Measurements from ENCODE around the gene ELANE.

ELANE gene

DNA sequence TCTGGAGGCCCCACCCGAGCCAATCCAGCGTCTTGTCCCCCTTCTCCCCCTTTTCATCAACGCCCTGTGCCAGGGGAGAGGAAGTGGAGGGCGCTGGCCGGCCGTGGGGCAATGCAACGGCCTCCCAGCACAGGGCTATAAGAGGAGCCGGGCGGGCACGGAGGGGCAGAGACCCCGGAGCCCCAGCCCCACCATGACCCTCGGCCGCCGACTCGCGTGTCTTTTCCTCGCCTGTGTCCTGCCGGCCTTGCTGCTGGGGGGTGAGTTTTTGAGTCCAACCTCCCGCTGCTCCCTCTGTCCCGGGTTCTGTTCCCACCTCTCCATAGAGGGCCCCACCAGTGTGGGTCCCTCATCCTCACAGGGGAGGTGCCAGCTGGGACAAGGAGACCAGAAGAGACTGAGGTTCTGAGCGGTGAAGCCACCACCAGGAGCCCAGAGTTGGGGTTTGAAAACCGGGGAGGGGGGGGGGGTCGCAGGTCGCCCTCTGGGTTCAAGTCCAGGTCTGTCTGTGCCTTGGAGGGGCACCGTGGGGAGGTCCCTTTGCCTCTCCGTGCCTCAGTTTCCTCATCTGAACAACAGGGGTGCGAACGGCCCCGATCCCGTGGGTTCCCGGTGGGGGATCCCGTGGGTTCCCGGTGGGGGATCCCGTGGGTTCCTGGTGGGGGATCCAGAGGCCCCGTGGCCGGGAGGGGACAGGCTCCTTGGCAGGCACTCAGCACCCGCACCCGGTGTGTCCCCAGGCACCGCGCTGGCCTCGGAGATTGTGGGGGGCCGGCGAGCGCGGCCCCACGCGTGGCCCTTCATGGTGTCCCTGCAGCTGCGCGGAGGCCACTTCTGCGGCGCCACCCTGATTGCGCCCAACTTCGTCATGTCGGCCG is at the start of gene ELANE:
ELANE (plus strand) TSS at position 168 of the 878 bp plus-strand sequence; CDS start at position 194, 26 bp downstream.
- DNase-seq (ENCODE audit: low read depth), result no peak

DNA sequence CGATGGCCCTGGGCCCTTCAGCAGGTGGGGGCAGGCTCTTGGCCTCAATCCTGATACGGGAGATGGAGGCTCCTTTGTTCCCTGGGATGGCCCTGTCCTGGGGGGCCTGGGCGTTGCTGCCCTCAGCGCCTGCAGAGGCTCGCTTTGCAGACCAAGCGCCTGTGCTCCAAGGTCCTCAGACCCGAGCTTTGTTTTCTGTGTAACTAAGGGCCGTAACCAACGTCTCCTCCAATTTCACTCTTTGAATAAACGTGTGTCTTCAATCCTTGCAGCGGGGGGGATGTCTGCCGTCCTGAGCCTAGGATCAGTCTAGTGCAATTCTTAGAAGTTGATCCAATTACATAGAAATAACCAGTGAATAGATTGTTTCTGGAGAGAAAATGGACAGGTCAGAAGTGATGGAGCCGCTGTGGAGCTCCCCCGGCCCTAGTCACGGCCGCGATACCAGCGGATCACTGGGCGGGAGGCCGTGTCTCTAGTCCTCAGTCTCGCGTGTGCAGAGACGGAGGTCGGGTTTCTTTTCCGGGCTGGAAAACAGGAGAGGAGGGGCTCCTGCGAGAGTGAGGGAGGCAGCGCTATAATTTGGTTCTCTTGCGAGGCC is 49.5 kb upstream of the ELANE start:
- no peak for DNase-seq (ENCODE audit: low read depth)

DNA sequence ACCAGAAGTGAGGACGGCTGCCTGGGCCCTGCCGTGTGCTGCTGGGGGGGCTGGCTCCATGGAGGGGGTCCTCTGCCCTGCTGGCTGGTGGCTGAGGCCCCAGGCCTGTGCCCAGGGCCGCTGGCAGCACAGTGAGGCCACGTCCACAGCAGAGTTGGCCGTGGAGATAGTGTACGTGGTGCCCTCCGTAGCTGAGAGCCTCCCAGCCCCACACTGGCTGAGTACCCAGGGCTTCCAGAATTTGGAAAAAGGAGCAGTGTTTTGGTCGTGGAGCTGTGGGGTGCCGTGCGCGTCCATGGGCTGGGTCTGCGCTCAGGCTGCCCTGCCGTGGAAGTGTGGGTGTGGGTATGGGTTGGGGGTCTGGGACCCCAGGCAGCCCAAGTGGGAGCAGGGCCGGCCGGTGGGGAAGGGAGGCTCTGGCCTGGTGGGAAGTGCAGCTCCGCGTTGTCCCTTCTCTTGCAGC is 49.0 kb upstream of the ELANE start:
- no peak for DNase-seq (ENCODE audit: low read depth)

DNA sequence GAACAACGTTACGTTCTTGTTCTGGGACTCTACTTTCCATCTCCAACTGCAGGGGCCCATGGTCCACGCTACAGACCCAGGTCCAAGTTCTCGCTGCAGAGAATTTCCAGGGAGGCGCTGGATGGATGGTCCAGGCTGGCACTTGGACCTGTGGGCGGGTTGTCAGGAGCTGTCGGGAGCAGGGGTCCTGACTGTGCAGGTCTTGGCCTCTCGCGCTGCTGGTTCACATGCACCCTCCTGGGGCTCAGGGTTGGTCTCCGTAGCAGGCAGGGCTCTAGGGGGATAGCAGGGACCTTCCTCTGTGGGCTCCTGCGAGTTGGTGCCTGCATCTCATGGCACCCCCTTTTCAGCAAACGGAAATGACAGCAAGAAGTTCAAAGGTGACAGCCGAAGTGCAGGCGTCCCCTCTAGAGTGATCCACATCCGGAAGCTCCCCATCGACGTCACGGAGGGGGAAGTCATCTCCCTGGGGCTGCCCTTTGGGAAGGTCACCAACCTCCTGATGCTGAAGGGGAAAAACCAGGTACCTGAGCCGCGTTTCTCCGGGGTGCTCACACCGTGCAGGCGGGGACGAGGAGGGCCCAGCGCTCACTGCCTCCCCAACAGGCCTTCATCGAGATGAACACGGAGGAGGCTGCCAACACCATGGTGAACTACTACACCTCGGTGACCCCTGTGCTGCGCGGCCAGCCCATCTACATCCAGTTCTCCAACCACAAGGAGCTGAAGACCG is 48.3 kb upstream of the ELANE start:
- no peak for DNase-seq (ENCODE audit: low read depth)

DNA sequence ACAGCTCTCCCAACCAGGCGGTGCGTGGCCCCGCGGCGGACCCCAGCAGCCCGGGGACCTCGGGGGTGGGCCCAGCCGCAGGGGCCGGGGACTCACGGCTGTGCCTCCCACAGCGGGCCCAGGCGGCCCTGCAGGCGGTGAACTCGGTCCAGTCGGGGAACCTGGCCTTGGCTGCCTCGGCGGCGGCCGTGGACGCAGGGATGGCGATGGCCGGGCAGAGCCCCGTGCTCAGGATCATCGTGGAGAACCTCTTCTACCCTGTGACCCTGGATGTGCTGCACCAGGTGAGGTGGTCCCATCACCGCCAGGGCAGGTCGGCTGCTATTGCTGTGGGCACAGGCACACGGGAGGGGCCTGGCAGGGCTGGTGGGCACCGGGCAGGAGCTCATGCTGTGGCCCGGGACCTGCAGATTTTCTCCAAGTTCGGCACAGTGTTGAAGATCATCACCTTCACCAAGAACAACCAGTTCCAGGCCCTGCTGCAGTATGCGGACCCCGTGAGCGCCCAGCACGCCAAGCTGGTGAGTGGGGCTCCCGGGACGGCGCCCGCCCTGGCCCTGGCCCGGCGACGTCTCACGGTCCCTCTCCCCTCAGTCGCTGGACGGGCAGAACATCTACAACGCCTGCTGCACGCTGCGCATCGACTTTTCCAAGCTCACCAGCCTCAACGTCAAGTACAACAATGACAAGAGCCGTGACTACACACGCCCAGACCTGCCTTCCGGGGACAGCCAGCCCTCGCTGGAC is 47.5 kb upstream of the ELANE start:
- no peak for DNase-seq (ENCODE audit: low read depth)

DNA sequence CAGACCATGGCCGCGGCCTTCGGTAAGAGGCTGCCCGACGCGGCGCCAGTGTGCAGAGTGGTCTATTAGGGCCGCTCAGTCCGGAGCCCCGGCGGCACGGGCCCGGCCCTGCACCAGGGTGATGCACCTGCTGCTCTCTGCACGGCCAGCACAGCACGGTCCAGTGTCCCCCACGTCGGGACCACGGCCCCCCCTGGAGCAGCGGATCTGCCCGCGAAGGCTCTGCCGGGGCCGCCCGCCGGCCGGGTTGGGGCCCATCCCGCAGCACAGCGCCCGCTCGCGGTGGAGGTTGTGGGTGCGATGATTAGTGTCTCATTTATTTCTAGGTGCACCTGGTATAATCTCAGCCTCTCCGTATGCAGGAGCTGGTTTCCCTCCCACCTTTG is 46.9 kb upstream of the ELANE start:
- no peak for DNase-seq (ENCODE audit: low read depth)

DNA sequence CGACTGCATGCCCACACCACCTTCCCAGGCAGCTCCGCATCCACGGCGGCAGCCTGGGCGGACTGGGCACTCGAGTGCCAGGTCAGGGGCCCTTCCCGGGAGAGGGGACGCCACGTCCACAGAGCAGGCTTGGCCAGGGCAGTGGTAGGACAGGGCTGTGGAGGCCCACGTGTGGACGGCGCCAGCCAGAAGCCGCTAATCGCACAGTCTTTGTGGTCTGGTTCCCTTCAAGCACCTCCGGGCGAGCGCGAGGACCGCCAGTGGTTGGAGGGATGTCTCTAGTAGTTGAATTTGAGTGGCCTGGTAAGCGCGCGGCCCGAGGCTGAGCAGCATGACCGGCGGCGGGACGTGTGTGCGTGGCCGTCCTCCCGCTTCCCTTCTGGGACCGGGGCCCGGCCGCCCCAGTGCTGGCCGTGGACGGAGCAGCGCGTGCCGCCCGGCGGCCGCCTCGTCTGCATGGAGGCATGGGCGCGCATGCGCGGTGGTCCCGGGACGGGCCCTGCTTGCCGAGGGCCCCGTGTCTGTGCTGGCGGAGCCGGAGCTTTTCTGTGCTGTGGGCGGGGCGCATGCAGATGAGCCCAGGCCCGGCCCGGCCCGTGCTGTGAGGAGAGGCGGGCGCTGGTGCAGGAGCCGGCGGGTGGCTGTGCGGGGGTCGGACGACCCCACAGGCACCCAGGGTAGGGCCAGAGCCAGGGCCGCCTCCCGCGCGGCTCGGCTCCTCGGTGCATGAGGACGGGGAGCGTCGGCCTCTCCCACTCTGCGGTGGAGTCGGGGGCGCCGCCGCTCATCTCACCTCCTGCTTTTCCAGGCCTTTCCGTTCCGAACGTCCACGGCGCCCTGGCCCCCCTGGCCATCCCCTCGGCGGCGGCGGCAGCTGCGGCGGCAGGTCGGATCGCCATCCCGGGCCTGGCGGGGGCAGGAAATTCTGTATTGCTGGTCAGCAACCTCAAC is 46.2 kb upstream of the ELANE start:
- DNase-seq (ENCODE audit: low read depth), result no peak

DNA sequence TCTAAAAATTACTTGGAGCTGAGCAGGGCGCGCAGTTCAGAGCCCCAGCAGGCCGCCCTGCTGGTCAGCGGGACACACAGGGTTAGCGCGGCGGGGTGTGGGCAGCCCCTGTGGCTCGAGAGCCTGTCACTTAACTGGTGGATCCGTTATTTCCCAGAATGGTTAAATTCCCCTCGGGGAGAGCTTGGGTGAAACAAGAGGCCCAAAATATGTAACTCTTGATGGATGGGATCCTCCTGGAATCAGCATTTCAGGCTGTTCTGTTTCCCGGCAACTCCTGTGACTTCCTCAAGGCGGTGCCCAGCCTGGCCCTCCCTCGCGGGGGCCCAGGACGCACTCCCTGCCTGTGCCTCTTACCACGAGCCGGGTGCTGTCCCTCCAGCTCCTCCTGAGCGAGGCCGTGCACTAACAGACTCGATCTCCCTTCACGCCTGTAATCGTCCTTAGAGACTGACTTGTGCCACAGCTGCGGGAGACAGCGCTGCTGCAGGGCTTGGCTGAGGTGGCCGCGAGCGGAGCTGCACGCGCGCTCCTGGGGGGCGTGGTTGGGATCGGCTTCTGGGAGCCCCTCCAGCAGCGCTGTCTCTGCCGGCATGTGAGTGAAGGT is 45.2 kb upstream of the ELANE start:
- DNase-seq (ENCODE audit: low read depth), result no peak

DNA sequence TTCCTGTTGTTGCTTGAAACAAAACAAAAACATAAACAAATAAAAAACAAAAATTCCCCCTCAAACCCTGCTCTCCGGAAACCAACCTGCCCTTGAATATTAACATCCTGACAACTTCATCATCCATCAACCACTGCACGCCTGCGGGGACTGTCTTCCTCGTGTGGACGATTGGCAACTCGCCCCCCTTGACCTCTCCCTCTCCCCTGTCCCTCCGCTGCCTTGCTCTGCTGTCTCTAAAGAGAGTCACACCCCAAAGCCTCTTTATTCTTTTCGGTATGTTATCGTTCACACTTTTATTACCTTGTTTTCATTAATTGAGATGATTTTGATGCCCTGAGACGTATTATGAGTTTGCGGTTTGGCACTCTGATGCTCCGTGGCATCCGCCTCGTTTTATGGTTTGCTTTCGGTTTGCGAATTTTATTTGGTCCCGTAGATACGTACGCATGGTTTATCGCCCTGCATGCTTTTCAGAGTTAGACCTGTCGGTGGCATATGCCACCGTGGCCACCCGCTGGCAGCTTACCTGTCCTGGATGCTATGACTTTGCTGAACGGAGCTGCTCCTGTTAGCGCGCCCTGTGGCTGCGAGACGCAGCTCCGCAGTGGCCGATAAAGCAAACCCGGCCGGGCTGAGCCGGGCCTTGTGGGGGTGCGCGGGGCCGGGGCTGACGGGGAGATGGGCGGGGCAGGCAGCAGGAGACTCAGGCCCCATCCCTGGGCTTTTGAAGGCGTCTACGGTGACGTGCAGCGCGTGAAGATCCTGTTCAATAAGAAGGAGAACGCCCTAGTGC is 44.3 kb upstream of the ELANE start:
- no peak for DNase-seq (ENCODE audit: low read depth)

DNA sequence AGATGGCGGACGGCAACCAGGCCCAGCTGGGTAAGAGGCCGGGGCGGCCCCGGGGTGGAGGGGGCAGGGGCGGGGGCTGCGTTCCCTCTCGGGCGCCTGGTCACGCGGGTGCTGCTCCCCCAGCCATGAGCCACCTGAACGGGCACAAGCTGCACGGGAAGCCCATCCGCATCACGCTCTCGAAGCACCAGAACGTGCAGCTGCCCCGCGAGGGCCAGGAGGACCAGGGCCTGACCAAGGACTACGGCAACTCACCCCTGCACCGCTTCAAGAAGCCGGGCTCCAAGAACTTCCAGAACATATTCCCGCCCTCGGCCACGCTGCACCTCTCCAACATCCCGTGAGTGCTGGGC is 43.7 kb upstream of the ELANE start:
- DNase-seq (ENCODE audit: low read depth), result no peak

DNA sequence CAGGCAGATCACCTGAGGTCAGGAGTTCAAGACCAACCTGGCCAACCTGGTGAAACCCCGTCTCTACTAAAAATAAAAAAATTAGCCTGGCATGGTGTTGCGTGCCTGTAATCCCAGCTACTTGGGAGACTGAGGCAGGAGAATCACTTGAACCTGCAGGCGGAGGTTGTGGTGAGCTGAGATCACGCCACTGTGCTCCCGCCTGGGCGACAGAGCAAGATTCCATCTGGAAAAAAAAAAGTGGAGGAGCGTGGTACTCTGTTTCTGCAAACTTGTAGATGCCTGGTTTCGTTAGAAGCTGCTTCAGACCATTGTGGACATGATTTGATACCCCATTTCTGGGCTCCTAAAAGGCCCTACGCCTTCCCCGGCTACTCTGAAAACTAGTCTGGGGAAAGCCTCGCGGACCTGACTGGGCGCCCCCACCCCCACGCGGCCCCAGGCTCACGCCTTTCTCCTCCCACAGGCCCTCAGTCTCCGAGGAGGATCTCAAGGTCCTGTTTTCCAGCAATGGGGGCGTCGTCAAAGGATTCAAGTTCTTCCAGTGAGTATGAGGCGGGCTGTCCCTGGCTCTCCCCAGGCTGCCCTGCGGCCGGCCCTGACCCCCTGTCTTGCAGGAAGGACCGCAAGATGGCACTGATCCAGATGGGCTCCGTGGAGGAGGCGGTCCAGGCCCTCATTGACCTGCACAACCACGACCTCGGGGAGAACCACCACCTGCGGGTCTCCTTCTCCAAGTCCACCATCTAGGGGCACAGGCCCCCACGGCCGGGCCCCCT is 41.8 kb upstream of the ELANE start:
- no peak for DNase-seq (ENCODE audit: low read depth)

DNA sequence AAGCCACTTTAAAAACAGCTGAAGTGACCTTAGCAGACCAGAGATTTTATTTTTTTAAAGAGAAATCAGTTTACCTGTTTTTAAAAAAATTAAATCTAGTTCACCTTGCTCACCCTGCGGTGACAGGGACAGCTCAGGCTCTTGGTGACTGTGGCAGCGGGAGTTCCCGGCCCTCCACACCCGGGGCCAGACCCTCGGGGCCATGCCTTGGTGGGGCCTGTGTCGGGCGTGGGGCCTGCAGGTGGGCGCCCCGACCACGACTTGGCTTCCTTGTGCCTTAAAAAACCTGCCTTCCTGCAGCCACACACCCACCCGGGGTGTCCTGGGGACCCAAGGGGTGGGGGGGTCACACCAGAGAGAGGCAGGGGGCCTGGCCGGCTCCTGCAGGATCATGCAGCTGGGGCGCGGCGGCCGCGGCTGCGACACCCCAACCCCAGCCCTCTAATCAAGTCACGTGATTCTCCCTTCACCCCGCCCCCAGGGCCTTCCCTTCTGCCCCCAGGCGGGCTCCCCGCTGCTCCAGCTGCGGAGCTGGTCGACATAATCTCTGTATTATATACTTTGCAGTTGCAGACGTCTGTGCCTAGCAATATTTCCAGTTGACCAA is 41.1 kb upstream of the ELANE start:
- no peak for DNase-seq (ENCODE audit: low read depth)

DNA sequence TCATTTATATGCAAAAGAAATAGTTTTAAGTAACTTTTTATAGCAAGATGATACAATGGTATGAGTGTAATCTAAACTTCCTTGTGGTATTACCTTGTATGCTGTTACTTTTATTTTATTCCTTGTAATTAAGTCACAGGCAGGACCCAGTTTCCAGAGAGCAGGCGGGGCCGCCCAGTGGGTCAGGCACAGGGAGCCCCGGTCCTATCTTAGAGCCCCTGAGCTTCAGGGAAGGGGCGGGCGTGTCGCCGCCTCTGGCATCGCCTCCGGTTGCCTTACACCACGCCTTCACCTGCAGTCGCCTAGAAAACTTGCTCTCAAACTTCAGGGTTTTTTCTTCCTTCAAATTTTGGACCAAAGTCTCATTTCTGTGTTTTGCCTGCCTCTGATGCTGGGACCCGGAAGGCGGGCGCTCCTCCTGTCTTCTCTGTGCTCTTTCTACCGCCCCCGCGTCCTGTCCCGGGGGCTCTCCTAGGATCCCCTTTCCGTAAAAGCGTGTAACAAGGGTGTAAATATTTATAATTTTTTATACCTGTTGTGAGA is 40.5 kb upstream of the ELANE start:
- DNase-seq (ENCODE audit: low read depth), result no peak

DNA sequence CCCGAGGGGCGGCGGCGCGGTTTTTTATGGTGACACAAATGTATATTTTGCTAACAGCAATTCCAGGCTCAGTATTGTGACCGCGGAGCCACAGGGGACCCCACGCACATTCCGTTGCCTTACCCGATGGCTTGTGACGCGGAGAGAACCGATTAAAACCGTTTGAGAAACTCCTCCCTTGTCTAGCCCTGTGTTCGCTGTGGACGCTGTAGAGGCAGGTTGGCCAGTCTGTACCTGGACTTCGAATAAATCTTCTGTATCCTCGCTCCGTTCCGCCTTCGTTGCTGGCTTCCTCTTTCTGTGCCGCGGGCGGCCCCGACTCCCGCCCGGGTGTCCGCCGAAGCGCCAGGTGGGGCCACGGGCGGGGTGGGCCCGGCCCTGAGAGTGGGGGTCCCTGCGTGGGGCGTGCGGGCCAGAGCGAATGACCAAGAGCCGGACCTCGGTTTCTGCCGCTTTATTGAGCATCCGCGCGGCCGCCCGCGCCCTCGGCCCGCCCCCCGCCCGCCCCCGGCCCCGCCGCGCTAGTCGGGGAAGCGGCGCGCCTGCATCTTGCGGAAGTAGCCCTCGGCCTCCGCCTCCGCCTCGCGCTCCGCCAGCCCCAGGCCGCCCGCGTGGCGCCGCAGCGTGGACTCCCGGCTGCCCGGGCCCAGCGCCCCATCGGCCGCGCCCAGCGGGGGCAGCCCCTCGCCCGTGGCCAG is 39.9 kb upstream of the ELANE start:
- no peak for DNase-seq (ENCODE audit: low read depth)

DNA sequence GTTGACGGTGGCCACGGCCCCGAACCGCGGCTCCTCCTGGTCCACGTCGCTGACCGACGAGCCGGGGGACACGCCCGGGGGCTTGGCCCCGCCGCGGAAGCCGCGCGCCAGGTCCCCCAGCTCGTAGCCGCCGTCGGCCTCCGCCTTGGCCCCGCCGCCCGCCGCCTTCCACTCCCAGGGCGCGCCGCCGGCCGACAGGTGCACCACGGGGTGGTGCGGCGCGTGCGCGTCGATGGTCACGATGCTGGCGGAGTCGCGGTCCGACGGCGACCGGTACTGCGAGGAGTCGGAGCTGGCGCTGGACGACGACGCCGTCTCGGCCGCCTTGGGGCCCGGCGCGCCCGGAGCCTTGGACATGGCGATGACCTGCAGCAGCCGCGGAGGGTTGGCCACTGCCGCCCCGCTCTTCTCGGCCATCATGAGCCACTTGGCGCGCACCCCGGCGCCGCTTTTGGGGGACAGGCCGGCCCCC is 39.3 kb upstream of the ELANE start:
- no peak for DNase-seq (ENCODE audit: low read depth)

DNA sequence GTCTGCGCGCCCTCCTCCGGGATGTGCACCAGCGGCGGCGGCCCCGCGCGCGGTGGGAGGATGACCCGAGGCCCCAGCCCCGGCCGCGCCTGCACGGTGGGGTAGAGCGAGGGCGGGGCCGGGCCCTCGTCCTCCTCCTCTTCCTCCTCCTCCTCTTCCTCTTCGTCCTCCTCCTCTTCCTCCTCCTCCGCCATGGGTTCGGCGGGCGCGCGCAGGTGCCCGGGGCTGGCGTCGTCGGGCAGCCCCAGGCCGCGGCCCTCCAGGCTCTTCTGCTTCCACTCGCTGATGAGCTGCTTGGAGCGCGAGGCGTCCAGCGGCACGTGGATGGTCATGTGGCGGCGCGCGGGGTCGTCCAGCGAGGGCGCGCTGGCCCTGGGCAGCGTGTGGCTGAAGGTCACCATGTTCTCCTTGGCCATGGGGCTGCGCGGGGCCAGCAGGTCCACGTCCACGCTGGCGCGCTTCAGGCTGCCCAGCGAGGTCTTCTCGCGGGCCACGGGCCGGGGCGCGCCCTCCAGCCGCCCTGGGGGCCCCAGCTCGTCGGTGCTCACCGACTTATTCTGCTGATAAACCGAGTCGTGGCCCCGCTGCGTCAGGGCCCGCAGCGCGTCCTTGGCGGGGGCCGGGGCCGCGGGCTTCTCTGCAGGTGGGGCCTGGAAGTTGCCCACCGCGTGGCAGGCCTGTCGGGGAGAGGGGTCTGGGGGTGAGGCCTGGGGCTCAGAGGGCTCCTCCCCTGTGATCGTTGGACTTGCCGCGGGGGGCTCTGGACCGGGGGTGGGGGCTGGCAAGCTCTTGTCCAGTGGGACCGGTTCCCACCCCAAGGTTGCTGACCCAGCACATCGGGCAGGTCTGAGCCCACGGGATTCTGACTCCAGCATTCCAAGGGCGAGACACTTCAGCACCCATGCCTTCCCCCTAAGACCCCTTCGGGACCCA is 38.6 kb upstream of the ELANE start:
- DNase-seq (ENCODE audit: low read depth), result no peak

Measured in amniotic epithelial cell (primary cell).